Activated T-cell treated with anti-CD3 and anti-CD28 coated beads, Interleukin-2, amount 50 U/mL, for 72 hours (primary cell): ENCODE results near the gene AGK. TPM values are rescaled to one million over a fixed set of nuclear protein-coding genes. Genes with fewer than 3 reads are reported as not detected.

Experiments
- ATAC-seq, 2 donors: fragments of 150-1000 bp; cut with Tn5 transposase; replicated peaks in 1 of 2; 2 replicates each; pipeline ENCODE4 v1.10.0; 2021; ENCODE audit warnings: moderate library complexity in 2 of 2, mild to moderate bottlenecking in 1 of 2
- DNase-seq, 2 donors: peaks; one replicate each; pipeline ENCODE4 v3.0.0; 2021 to 2022; ENCODE audit warnings: mixed read lengths in 1 of 2
- H3K27ac Mint-ChIP-seq: one replicate; pipeline ENCODE4 v1.8.0; 2022; ENCODE audit warnings: mild to moderate bottlenecking, moderate library complexity, mixed read lengths
- H3K27me3 Mint-ChIP-seq: one replicate; pipeline ENCODE4 v1.8.0; 2022; ENCODE audit warnings: low read depth, mixed read lengths
- H3K36me3 Mint-ChIP-seq, 2 donors: one replicate each; pipeline ENCODE4 v1.8.0; 2022; ENCODE audit warnings: mixed read lengths in 2 of 2, mild to moderate bottlenecking in 1 of 2; ENCODE audit not compliant: insufficient read depth in 2 of 2
- H3K4me1 Mint-ChIP-seq: one replicate; pipeline ENCODE4 v1.8.0; 2022; ENCODE audit warnings: low read depth, mixed read lengths
- H3K4me3 Mint-ChIP-seq, 2 donors: one replicate each; pipeline ENCODE4 v1.8.0; 2022; ENCODE audit warnings: mild to moderate bottlenecking in 2 of 2, mixed read lengths in 2 of 2, moderate library complexity in 2 of 2
- H3K9me3 Mint-ChIP-seq, 2 donors: one replicate each; pipeline ENCODE4 v1.8.0; 2022; ENCODE audit warnings: mixed read lengths in 2 of 2
- total RNA-seq, 2 donors: library from RNA; stranded (reverse); gene quantifications; one replicate each; pipeline ENCODE4 v1.2.3, GENCODE V29; 2022

AGK gene
- total RNA-seq, 2 donors from 2014 or later = 34.8 to 48.5 TPM

DNA sequence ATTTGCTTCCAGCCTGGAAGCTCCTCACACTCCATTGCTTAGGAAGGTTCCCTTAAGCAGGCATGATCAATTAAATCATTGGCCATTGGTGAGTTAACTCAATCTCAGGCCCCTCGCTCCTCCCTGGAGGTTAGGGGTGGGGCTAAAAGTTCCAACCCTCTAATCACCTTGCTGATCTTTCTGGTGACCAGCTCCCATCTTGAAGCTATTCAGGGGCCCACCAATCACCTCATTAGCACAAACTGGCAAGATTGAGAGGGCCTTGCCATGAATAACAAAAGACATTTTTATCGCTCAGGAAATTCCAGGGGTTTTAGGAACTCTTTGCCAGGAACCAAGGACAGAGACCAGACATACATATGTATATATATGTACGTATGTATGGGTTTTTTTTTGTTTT is 58.4 kb downstream of the AGK start:
- DNase-seq (no peak), ATAC-seq (no peak)
- no peaks in the 10 kb centered on the region for H3K4me1 Mint-ChIP-seq

DNA sequence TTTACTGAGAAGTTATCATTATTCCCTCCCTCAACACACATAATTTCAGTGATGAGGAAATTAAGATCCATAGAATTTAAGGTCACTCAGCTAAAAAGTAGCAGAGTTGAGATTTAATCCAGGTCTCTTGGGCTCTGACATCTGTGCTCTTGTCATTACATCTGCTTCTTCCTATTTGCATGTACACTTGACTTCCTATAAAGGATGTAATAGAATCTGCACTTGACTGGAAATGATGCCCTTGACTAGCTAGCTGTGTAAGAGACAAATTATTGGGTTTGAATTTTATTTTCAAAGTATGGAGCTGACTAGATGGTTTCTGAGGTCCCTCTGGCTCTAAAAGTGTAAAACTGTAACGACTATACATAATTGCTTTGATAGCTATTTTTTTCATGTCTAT is 59.5 kb downstream of the AGK start:
- H3K36me3 Mint-ChIP-seq = peaks cover 5 to 18% of the 10 kb centered on the region in 2 donors
- no peaks in the 10 kb centered on the region for H3K9me3 Mint-ChIP-seq
- no peaks in the 10 kb centered on the region for H3K27me3 Mint-ChIP-seq
- no peak overlapping the region for H3K4me3 Mint-ChIP-seq
- no peak overlapping the region for H3K27ac Mint-ChIP-seq
- DNase-seq (no peak), ATAC-seq (no peak)
- H3K4me1 Mint-ChIP-seq = no peaks in the 10 kb centered on the region

More for the DNA sequence above, 58.4 kb downstream of the AGK start:
- Mint-ChIP-seq H3K27ac (no peak overlapping the region), H3K4me3 (no peak overlapping the region), H3K36me3 (peaks cover 5 to 18% of the 10 kb centered on the region in 2 donors), H3K9me3 (no peaks in the 10 kb centered on the region), H3K27me3 (no peaks in the 10 kb centered on the region)

DNA sequence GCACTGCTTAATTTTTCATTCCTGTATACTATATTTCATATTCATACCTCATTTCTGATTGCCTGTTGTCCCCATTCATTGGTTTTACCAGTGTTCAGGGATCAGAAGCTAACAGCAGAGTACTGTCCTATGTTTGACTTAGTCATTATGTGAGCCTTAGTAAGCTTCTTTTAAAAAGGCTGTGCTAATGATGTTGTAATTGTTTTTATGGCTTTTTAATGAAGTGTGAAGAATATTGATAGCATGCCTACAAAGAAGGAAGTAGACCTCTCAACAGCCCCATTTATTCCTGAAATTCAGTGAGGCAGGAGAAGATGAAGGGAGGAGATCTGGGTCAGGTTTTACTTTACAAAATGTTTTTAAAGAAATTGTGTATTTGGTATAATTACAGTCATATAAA is 61.7 kb downstream of the AGK start:
- Mint-ChIP-seq H3K36me3 (peaks cover 3 to 20% of the 10 kb centered on the region in 2 donors), H3K4me1 (no peaks in the 10 kb centered on the region), H3K27ac (peak overlapping the region; percentile 54), H3K9me3 (no peaks in the 10 kb centered on the region), H3K27me3 (no peaks in the 10 kb centered on the region), H3K4me3 (no peak overlapping the region)
- no peak for ATAC-seq
- no peak for DNase-seq

DNA sequence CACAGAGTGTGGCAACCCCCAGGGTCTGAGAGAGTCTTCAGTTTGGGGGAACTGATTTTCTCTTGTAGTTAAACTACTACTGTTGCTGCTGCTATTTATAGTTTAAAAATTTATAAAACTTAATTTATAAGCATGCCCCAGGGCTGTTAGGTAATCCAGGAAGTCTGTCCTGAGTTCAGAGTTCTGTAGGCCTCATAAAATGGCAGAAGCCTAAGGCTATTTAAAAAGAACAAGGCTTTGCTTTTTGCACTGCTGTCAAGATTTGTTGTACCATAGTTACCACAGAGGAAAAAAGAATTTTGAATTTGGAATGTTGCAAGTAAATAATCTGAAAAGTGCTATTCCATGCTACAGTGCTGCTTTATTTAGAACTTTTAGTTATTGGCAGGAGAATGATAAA is 66.1 kb downstream of the AGK start:
- no peak overlapping the region for H3K27ac Mint-ChIP-seq
- H3K4me1 Mint-ChIP-seq = no peaks in the 10 kb centered on the region
- no peak overlapping the region for H3K4me3 Mint-ChIP-seq
- H3K27me3 Mint-ChIP-seq = no peaks in the 10 kb centered on the region
- peaks cover 2 to 24% of the 10 kb centered on the region in 2 donors for H3K36me3 Mint-ChIP-seq
- H3K9me3 Mint-ChIP-seq = no peaks in the 10 kb centered on the region
- no peak for DNase-seq
- no peak for ATAC-seq

DNA sequence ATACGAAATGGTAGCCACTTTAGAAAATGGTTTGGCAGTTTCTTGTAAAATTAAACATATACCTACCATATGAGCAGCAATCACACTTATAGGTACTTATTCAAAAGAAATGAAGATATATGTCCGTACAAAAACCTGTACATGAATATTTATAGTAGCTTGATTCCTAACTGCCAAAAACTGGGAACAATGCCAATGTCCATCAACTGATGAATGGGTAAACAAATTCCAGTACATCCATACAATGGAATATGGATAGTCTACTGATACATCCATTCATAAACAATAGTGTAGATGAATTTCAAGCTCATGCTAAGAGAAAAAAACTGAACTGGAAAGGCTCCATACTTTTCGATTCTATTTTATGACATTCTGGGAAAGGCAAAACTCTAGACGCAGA is 68.5 kb downstream of the AGK start:
- no peak overlapping the region for H3K27ac Mint-ChIP-seq
- no peak for ATAC-seq
- H3K27me3 Mint-ChIP-seq = no peaks in the 10 kb centered on the region
- no peak for DNase-seq
- peaks cover 10 to 37% of the 10 kb centered on the region in 2 donors for H3K36me3 Mint-ChIP-seq
- no peak overlapping the region for H3K4me3 Mint-ChIP-seq
- H3K9me3 Mint-ChIP-seq = no peaks in the 10 kb centered on the region
- H3K4me1 Mint-ChIP-seq = no peaks in the 10 kb centered on the region

DNA sequence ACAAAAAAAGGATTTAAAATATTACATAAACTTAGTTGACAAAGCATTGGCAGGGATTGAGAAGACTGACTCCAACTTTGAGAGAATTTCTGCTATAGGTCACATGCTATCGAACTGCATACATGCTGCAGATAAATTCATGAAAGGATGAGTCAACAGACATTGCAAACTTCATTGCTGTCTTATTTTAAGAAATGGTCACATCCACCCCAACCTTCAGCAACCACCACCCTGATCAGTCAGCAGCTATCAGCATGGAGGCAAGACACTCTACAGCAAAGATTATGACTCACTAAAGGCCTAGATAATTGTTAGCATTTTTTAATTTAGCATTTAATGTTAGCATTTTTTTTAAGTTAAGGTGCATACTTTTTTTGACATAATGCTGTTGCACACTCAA is 73.6 kb downstream of the AGK start:
- Mint-ChIP-seq H3K9me3 (no peaks in the 10 kb centered on the region), H3K27ac (no peak overlapping the region), H3K4me1 (no peaks in the 10 kb centered on the region), H3K36me3 (peaks cover 13 to 32% of the 10 kb centered on the region in 2 donors), H3K27me3 (no peaks in the 10 kb centered on the region), H3K4me3 (no peak overlapping the region)
- DNase-seq (no peak), ATAC-seq (no peak)

DNA sequence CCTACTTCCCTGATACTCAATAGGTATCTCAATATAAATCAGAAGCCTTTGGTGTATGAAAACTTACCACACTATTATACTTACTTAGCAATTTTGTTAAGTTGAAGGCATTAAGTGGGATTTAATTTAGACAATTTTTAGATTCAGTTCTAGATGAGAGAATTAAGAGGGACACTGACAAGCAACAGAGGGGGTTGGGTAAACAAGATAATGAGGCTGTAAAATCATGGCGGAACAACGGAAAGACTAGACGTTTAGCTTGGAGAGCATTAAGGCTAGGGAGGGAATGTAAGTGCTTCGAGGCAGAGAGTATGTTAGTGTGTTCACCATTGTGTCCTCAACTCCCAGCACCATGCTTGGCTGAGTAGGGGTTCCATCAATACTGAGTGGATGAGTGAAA is 79.4 kb downstream of the AGK start:
- H3K27ac Mint-ChIP-seq = no peak overlapping the region

DNA sequence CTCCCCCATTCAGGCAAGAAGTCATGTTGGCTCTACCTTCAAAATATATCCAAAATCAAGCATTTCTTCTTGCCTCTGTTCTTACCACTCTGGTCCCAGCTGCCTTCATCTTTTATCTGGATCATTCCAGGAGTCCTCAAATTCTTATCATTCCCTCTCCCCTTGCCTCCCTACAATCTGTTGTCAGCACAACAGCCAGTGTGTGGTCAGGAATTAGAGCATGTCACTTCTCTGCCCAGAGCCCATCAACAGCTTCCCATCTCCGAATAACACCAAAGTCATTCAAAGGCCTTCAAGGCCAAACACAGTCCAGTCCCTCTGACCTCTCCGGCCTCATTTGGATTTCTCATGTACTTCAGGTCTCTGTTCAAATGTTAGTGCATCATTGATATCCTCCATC is 80.3 kb downstream of the AGK start:
- DNase-seq = no peak
- Mint-ChIP-seq H3K36me3 (peaks cover 0 to 9% of the 10 kb centered on the region in 2 donors), H3K27ac (no peak overlapping the region), H3K27me3 (no peaks in the 10 kb centered on the region), H3K9me3 (no peaks in the 10 kb centered on the region), H3K4me1 (no peaks in the 10 kb centered on the region), H3K4me3 (no peak overlapping the region)
- ATAC-seq = no peak

More for the DNA sequence above, 79.4 kb downstream of the AGK start:
- Mint-ChIP-seq H3K36me3 (peaks cover under 1 to 10% of the 10 kb centered on the region in 2 donors), H3K9me3 (no peaks in the 10 kb centered on the region), H3K27me3 (no peaks in the 10 kb centered on the region), H3K4me3 (no peak overlapping the region), H3K4me1 (no peaks in the 10 kb centered on the region)
- DNase-seq (no peak), ATAC-seq (no peak)

DNA sequence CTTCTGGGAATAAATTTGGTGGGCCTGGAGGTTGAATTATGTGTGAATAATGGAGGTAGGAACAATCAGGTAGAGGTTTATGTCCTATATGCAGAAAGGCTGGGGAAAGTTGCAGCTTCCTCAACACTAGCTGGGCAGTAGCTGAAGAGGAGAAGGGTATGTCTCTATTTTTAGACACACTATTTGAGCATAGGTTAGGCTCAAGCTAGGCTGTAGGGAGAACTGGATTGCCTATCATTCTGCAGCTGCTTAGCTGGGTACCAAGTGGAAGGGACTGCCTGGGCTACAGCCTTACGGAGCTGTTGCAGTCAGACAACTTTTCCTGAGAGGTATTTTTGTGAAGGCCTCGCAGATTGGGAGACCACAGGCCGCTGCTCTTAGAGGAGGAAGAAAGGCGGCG is 82.9 kb downstream of the AGK start:
- Mint-ChIP-seq H3K36me3 (peaks cover 0 to 15% of the 10 kb centered on the region in 2 donors), H3K4me1 (no peaks in the 10 kb centered on the region), H3K27ac (no peak overlapping the region), H3K4me3 (no peak overlapping the region), H3K27me3 (no peaks in the 10 kb centered on the region), H3K9me3 (no peaks in the 10 kb centered on the region)
- ATAC-seq (no peak), DNase-seq (no peak)

DNA sequence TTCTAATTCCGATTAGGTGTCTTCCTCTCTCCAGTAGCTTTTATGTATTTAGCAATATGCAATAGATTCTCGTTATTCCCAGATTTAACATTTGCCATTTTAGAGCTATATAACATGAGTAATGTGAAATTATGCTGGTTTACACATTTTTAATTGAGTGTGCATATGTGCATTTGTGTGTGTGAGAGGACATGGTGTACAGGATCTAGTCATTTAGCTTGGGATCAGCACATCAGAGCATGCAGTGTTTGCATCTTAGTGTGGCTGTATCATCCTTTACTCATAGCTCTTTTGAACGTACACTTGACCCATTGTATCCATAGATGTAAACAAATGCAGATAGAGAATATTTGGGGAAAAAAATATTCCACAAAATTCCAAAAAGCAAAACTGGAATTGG is 84.8 kb downstream of the AGK start:
- Mint-ChIP-seq H3K9me3 (no peaks in the 10 kb centered on the region), H3K27ac (no peak overlapping the region), H3K27me3 (no peaks in the 10 kb centered on the region), H3K4me1 (no peaks in the 10 kb centered on the region), H3K36me3 (peaks cover 4 to 15% of the 10 kb centered on the region in 2 donors), H3K4me3 (no peak overlapping the region)
- DNase-seq (no peak), ATAC-seq (no peak)

DNA sequence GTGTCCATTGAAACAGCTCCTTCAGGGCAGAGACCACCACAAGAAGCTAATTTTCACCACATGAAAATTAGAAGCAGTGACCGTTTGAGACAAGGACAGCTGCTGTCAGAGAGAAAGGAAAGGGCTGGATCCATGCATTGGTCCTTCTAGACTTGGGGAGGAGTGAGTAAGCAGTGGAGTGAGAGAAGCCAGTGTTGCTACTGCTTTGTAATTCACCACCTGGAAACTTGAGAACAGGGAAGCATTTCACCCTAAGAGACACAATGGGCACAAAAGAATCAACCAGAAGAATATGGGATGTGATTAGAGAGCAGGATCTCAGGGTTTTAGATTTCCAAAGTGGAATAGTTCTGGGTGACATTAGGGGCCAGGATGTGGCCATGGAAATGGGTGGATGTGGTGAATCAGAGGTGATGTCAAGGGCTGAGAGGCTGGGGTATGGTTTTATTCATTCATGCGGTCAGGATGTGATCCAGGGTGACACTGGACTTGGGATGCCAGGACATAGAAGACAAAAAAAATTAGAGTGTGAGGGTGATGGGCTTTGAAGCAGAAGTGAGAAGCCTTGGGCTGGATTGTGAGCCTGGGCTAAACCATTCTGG is 89.1 kb downstream of the AGK start:
- H3K27ac Mint-ChIP-seq = peak overlapping the region; percentile 51
- H3K4me1 Mint-ChIP-seq = no peaks in the 10 kb centered on the region
- no peaks in the 10 kb centered on the region for H3K9me3 Mint-ChIP-seq
- no peak overlapping the region for H3K4me3 Mint-ChIP-seq
- no peaks in the 10 kb centered on the region for H3K27me3 Mint-ChIP-seq
- H3K36me3 Mint-ChIP-seq = peaks cover 4 to 8% of the 10 kb centered on the region in 2 donors
- ATAC-seq (no peak), DNase-seq (no peak)

DNA sequence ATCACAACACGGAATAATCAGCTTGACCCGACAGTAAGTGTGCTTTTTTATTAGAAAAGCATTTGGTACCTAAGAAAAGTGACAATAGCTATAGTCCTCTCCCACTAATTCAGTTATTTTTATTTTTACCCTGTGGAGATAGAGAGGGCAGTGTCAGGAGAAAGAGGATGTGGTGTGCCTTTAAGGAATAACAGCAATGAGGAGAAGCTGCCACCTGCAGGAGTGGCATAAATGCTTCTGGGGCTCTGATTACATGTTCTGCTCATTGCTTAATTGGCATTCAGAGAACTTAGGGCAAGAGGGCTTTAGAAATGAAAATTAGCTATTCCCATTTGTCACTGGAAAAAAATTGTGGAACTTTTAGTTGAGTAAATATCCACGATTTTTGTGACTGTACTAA is 90.7 kb downstream of the AGK start:
- H3K27me3 Mint-ChIP-seq = no peaks in the 10 kb centered on the region
- no peak for DNase-seq
- H3K4me1 Mint-ChIP-seq = no peaks in the 10 kb centered on the region
- H3K27ac Mint-ChIP-seq = no peak overlapping the region
- H3K36me3 Mint-ChIP-seq = peaks cover 4 to 8% of the 10 kb centered on the region in 2 donors
- H3K9me3 Mint-ChIP-seq = no peaks in the 10 kb centered on the region
- H3K4me3 Mint-ChIP-seq = no peak overlapping the region
- no peak for ATAC-seq

DNA sequence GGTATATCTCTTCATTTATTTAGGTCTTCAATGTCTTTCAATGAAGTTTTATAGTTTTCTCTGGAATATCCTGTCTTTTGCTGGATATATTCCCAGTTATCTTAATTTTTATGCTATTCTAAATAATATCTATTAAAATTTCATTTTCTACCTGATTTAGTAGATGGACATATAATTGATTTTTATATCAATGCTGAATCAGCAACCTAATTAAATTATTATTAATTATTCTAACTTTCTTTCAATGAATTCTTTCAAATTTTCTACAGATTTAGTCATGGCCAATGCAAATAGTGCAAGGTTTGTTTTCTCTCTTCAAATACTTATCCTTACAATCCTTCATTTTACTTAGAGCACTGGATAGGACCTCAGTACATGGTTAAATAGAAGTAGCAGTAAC is 94.0 kb downstream of the AGK start:
- DNase-seq (no peak), ATAC-seq (no peak)
- Mint-ChIP-seq H3K4me3 (no peak overlapping the region), H3K27ac (no peak overlapping the region), H3K9me3 (no peaks in the 10 kb centered on the region), H3K4me1 (no peaks in the 10 kb centered on the region), H3K27me3 (no peaks in the 10 kb centered on the region), H3K36me3 (peaks cover 3 to 6% of the 10 kb centered on the region in 2 donors)

DNA sequence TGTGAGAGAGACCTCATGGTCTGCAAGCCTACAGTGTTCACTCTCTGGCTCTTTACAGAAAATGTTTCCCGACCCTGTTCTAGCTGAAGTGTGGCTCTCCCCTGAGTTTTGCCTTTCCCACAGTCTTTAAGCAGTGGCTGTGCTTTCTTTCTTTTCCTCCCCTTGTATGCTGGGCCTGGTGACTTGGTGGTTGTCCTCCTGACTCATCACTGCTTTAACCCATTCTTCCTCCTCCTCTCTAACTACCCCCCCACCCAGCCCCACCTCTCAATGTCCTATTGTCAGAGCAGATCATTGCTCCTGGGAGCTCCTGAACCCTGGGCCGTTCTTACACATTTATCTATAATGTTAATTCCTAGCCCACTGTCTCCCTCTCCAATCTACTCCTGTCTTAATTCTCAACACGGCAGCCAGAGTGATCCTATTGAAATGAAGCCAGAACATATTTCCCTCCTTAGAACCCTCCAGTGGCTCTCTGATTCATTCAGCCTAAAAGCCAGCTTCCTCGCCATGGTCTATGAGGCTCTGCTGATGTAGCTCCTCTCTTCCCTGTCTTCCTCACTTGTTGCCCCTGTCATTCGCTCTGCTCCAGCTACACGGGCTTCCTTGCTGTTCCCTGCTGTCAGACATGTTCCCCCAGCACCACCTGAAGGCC is 95.7 kb downstream of the AGK start:
- Mint-ChIP-seq H3K27ac (no peak overlapping the region), H3K36me3 (peaks cover 0 to 3% of the 10 kb centered on the region in 2 donors), H3K4me1 (no peaks in the 10 kb centered on the region), H3K4me3 (no peak overlapping the region), H3K27me3 (no peaks in the 10 kb centered on the region), H3K9me3 (no peaks in the 10 kb centered on the region)
- ATAC-seq (no peak), DNase-seq (no peak)
